HS-27A (cell line): ENCODE measurements around the gene KMO.

Experiments used
- DNase-seq: peaks from one replicate; pipeline ENCODE4 v3.0.0-alpha.2; 2012; ENCODE audit warnings: low read depth, missing footprints

Gene KMO

DNA sequence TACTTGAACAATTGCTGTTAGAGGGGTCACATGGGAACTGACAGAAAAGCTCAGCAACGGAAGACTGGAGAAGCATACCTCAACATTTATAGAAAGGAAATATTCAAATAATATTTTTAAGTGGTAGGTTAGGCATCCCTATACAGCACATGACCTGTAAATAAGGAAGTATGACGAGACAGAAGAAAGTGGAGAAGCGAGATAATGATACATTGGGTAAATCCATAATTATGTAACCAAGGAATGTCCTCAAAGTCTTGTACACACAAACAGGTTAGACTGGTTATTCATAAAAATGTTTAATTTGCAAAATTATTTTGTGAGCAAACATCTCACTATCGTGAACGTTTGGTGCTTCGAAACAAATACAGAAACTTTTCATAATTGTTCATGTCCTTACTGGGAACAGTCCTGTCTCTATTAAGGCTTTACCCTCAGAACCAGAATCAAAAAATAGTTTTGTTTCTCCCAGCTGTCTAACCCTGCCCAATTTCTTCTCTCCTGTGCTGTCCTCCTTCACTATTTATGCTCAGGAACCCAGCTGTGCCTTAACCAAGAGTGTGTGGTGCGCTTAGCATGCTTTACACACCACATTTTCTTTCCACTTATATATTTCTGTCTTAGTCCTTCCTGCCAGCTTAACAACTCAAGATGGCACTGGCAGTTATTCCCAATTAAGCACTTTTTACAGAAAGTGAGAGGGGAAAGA, 10.2 kb downstream of the KMO start:
- no peak for DNase-seq

DNA sequence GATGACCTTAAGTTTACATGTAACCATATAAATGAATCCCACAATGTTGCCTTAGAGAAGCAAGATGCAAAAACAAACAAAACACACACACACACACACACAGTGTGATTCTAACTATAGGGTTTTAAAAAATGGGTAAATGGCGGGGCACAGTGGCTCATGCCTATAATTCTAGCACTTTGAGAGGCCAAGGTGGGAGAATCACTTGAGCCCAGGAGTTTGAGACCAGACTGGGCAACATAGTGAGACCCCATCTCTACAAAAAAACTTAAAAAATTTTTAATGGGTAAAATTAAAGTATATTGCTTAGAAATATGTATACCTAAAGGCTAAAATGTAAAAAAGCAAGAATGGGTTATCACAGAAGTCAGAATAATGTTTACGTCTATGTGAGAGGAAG, 15.8 kb downstream of the KMO start:
- no peak for DNase-seq

DNA sequence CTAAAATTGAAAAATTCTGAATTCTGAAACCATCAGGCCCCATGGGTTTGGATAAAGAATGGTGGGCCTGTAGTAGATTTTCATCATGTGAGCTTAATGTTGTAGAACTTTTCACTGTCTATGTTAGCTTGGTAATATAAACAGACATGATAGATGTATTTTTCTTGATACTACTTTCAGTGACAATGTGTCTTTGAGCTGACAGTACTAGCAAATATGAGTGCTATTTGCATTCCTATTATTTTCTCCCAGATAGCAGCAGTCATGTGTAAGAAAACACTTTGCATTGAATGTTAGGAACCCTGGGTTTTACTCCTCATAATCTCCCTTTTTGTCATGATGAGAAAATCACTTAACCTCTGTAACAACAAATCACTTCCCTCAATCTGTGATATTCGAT, 18.1 kb downstream of the KMO start:
- DNase-seq, result no peak

DNA sequence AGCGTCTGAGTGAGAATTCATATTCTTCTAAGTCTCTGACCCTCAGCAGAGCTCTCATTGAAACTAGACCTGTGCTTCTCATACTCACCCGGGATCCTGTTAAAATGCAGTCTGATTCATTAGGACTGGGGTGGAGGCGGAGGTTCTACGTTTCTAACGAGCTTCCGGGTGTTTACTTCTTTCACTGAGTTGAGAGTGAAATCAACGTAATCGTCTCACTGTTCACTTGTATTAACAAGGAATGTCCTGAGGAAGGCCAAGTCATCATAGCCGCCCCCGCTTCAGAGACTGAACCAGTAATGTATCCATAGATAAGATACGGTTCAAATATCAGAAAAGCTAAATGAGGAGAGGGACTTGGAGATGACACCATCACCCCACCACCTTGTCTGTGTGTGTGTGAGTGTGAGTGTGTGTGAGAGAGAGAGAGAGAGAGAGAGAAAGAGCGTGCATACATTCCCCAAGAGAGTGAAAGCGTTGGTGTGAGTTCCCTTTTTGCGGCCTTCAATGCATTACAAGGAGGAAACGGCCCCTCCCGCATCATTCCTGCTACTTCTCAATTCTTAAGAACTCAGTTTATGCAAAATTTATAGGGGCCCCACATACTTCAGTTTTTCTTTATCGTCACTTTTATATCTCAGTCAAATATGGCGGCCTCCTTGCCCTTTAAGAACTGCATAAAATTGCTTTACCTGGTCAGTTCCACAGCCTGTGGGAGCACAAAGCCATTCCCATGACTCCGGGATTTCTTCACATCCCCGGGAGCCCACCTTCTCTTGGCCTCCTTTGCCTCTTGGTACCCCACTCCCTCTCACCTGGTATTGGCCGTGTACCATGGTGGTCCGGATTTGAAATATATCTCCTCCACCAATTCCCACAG, 19.8 kb downstream of the KMO start:
- DNase-seq, result no peak

DNA sequence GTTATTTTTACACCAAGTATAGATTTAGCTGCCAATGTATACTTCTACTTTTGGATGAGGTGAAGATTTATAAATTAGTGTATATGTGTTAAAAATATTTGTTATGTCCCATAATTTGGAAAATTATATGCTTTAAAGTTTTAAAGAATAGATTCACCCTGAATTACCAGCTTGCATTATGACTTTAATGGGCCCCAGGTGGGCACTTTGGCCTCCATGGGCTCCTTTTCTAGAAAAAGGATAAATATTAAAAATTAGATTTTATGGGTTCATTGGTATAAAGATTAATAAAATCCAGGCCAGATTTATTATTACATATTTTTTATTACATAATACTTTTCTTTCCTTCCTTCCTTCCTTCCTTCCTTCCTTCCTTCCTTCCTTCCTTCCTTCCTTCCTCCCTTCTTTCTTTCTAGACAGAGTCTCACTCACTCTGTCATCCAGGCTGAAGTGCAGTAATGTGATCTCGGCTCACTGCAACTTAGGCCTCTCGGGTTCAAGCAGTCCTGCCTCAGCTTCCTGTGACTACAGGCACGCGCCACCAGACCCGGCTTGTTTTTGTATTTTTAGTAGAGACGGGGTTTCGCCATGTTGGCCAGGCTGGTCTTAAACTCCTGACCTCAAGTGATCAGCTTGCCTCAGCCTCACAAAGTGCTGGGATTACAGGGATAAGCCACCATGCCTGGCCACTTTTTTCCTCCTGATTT, 21.9 kb downstream of the KMO start:
- no peak for DNase-seq

DNA sequence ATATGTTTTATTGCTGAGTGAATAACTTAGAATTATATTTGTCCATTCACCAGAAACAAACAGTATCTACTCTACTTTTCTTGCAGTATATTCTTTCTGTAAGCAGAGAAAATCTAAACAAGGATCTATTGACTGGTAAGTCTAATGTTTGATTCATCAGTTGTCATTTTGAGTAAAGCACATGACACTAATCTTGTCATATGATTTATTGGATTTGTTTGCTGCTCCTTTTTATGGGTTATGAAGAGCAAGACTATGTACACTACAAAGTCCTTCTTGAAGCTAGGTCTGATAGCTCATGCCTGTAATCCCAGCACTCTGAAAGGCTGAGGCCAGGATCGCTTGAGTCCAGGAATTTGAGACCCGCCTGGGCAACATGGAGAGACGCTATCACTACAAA, 23.3 kb downstream of the KMO start:
- DNase-seq, result no peak

DNA sequence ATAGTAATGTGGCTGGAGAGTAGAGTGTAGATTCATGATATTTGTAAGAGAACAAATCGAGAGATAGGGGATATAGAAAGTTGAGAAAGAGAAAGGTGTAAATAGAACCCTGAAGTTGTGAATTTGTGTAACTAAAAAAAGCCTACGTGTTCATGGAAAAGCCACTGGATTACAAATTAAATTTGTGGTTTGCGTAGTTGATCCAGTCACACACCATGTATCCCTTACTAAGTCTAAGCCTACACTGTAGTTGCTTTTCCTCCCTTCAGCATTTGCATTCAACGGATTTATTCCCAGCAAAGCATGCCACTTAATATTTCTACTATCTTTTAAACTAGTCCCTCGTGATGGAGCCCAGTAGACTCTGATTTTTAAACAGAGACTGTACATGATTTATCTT, 24.9 kb downstream of the KMO start:
- DNase-seq, result no peak

DNA sequence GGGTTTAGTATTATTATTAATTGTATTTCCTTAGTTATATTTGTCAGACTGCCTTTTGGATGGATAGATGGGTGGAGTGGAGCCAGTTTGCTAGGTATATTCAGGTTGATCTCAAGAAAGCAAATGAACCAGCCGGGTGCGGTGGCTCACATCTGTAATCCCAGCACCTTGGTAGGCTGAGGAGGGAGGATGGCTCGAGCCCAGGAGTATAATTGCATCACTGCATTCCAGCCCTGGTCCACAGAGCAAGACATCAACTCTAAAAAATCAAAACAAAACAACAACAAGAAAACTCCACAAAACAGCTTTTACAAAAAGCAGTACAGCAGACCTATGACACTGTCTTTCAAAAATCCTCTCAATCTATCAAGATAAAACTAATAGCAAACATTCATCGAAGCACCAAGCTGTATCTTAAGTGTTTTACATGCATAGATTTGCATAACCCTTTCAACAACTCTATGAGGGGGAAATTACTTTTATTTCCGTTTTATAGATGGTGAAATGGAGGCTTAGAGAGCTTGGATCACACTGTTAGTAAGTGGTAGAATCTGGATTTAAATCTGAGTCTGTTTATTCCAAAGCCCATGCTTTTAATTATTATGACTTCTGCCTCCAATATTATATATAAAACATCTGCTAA, 25.5 kb downstream of the KMO start:
- no peak for DNase-seq

DNA sequence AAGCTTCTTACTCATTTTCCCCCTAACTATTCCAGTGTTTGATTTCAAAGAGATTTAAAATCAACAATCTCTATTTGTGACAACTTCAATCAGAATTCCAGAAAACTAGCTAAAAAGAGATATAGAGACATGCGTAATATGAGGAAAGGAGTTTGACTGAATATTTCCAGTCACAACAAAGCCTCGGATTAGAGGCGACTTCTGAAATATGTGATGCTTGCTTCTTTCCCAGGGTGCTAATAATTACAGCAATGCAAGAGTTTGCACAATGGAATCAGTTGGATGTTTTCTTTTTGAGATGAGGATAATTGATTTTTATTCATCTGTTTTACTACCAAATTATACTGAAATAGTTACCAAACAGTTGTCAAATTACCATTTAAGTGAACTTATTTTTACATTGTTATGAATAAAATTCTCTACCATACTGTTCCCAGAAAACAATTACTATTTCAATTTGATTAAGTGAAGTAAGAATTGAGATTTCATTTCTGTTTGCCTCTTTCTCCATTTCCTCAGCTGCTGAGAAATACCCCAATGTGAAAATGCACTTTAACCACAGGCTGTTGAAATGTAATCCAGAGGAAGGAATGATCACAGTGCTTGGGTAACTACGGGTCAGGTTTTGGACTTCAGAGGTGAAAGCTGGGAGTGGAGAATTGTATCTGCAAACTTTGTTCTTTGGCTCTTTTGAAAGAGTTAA, 28.1 kb downstream of the KMO start:
- DNase-seq, result no peak

DNA sequence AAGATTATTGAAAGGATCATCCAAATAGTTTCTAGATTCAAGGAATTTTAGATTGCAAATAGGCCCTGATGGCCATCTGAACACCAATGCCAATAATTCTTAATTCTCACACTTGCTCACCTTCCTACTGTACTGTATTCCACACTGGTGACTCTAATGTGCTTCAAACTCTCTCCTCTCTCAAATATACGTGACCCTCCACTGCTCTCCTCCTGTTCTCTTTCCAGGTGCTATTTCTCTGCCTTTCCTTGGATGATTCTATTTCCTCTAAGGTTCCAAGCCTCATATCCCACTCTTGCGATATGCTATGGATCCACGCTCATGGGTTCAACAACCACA, 28.6 kb downstream of the KMO start:
- DNase-seq, result no peak

DNA sequence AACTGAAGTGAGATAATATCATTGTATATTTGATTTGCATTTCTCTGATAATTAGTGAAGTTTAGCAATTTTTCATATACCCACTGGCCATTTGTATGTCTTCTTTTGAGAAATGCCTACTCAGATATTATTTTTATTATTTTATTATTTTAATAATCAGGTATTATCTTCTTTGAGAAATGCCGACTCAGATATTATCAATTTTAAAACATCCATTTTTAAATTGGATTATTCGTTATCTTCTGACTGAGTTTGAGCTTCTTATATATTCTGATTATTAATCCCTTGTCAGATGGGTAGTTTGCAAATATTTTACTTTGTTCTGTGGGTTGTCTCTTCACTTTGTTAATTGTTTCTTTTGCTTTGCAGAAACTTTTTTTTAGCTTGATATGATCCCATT, 37.7 kb downstream of the KMO start:
- no peak for DNase-seq

DNA sequence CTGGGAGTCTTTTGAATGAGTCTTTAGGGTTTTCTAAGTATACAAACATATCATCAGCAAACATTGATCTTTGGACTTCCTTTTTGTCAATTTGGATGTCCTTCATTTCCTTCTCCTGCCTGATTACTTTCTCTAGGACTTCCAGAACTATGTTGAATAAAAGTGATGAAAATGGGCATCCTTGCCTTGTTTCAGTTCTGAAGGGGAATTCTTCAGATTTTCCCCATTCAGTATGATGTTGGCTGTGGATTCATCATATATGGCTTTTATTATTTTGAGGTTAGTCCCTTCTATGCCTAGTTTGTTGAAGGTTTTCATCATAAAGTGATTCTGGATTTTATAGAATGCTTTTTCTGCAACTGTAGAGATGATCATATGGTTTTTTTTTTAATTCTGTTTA, 42.0 kb downstream of the KMO start:
- DNase-seq, result no peak

DNA sequence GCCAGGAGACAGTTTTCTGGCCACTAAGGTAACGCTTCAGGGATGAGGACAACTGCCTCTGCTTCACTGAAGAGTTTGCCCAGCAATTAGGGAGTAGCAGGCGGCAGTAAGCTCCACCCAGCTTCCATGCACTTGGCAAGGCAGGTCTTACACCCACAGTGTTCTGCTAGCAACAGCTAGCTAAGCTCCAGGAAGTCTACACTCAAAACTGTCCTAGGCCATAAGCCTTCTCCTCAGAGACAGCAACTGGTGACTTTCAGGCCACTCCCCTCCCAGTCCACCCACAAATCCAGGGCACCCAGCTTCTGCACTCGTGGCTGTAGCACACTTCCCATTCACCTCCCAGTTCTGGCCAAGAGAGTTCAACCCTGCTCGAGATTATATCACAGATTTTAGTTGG, 47.3 kb downstream of the KMO start:
- no peak for DNase-seq

DNA sequence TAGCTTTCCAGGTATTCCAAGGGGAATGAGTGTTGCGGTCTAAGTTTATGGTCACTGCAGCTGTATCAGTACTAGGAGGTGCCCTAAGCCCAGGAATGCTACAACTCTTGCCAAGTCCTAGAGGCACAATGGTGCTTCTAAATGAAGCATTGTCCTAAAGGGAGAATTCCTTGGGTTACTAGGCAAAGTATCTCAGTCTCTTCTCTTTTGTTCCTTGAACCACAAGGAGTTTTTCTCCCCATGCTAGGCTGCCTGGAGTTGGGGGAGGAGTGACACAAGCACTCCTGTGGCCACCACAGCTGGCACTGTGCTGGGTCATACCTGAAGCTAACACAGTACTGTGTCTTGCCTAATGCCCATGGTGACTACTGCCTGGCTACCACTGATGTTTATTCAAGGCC, 50.7 kb downstream of the KMO start:
- DNase-seq, result no peak

DNA sequence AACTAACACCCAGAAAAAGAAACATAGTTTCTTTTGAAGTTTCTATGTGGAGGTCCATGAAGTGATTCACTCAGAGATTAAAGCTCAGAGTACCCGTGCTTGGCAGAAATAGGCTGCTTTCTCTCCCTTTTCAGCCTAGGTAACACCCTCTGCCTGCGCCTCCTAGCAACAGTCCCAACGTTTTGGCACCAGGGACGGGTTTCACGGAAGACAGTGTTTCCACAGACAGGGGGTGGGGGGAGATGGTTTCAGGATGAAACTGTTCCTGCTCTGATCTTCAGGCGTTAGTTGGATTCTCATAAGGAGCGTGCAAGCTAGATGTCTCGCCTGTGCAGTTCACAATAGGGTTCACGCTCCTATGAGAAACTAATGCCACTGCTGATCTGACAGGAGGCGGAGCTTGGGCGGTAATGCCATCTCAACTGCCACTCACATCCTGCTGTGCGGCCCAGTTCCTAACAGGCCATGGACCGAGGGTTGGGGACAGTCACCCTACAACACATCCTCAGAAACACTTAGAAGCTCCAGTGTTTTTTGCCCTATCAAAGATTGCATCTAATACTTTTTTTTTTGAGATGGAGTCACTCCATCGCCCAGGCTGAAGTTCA, 54.8 kb downstream of the KMO start:
- DNase-seq, result no peak

DNA sequence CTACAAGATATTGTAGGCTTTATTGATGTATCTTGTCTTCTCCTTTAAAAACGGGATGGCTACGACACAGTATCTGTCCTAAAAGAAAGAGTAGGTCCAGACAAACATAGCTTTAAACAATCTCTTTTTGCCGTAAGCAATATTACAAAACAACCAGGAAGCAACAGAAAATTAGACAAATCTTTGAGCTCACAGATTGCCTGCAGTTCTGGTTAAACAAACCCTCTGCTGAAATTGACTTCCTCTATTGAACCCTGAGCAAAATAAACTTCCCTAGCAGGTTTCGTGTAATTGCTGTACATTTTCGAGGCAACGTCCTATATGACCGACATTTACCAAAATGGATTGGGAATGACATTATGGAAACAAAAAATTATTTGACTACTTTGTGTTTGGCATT, 57.3 kb downstream of the KMO start:
- DNase-seq, result no peak

DNA sequence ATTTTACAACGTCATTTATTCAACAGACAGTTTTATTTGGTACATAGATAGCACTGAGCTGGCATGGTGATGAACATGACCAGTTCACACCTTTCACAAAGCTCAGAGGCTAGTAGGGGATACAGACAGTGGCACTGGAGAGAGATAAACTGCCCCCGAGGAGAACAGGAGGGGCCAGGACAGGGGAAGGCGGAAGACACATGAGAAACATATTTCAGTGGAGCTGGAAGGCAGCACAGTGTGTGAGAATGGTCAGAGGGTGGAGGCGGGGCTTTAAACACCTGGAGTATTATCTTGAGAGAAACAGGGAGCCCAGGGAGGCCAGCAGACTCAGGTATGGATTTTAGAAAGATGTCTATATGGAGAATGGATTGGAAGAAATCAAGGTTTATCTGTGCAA, 58.5 kb downstream of the KMO start:
- DNase-seq, result no peak

DNA sequence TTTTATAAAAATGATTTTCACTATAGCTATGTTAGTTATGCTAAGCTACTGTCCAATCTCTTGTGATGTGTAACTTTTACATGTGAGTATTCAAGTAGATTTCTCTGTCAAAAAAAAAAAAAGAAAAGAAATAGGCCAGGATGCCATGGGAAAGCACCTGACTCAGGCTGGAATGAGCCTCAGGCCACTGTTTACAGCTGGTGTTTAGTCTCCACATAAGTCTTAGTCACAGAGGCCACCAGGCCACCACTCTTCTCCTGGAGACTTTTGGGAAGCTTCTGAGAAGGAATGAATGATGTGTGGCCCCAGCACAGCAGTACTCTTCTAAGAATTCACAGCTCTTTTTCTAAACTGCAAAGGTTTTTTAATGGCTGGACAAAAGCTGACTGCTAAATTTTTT, 59.1 kb downstream of the KMO start:
- DNase-seq, result no peak

DNA sequence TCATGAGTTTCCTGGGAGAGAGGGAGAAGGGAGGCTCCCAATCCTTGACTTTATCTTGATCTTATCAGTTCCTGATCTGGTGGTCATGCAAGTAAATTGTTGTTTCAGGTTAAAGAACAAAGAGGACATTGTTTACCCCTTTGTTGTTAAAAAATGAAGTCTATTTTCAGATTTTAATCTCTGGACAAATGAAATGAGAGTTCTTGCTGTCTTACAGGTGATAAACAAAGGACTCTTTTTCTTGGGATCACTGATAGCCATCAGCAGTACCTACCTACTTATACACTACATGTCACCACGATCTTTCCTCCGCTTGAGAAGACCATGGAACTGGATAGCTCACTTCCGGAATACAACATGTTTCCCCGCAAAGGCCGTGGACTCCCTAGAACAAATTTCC, 59.6 kb downstream of the KMO start:
- no peak for DNase-seq

DNA sequence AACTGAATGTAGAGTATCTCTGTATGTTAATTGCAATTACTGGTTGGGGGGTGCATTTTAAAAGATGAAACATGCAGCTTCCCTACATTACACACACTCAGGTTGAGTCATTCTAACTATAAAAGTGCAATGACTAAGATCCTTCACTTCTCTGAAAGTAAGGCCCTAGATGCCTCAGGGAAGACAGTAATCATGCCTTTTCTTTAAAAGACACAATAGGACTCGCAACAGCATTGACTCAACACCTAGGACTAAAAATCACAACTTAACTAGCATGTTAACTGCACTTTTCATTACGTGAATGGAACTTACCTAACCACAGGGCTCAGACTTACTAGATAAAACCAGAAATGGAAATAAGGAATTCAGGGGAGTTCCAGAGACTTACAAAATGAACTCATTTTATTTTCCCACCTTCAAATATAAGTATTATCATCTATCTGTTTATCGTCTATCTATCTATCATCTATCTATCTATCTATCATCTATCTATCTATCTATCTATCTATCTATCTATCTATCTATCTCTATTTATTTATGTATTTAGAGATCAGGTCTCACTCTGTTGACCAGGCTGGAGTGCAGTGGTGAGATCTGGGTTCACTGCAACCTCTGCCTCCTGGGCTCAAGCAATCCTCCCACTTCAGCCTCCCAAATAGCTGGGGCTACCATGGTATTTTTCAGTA, 60.2 kb downstream of the KMO start:
- DNase-seq, result no peak

DNA sequence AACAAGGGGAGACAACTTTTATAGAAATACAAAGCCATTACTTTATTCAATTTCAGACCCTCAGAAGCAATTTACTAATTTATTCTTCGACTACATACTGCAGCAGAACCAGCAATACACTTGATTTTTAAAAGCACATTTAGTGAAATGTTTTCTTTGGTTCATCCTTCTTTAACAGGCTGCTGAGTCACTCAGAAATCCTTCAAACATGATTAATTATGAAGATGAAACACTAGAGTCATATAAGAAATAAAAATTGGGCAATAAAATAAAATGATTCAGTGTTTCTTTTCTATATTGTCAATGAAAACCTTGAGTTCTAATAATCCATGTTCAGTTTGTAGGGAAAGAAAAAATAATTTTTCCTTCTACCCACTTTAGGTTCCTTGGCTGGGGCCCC, 61.0 kb downstream of the KMO start:
- no peak for DNase-seq
